ENCODE data around the gene TIAM2. TPM values are rescaled to one million over a fixed set of nuclear protein-coding genes. Genes with fewer than 3 reads are reported as not detected.

TIAM2 gene
- total RNA-seq, 1 donor from 2014 or later: 5.9 TPM

GRCh38 chr6:155253337-155253736 is 258.2 kb downstream of the TIAM2 start:
- intact Hi-C loops (cut with micrococcal nuclease): no loop called here

GRCh38 chr6:155254139-155254538 is 259.0 kb downstream of the TIAM2 start:
- intact Hi-C loops (cut with micrococcal nuclease): no loop called here

- intact Hi-C loops (cut with micrococcal nuclease): no loop called here
Observed at GRCh38 chr6:155256122-155256795, 261.1 kb downstream of the TIAM2 start.

- intact Hi-C loops (cut with micrococcal nuclease): no loop called here
Observed at GRCh38 chr6:155257796-155258195, 262.7 kb downstream of the TIAM2 start.

GRCh38 chr6:155259204-155259603 is 264.1 kb downstream of the TIAM2 start:
- intact Hi-C loops (cut with micrococcal nuclease): no loop called here

- intact Hi-C loops (cut with micrococcal nuclease): no loop called here
Observed at GRCh38 chr6:155259897-155260296, 264.8 kb downstream of the TIAM2 start.

- intact Hi-C loops (cut with micrococcal nuclease): no loop called here
Observed at GRCh38 chr6:155260686-155261085, 265.6 kb downstream of the TIAM2 start.

- intact Hi-C loops (cut with micrococcal nuclease): no loop called here
Observed at GRCh38 chr6:155261111-155261900, 266.2 kb downstream of the TIAM2 start.

- intact Hi-C loops (cut with micrococcal nuclease): no loop called here
Observed at GRCh38 chr6:155262655-155263054, 267.5 kb downstream of the TIAM2 start.

GRCh38 chr6:155263373-155264063 is 268.4 kb downstream of the TIAM2 start, which contains the start of gene CLDN20:
Gene CLDN20 (plus strand): TSS chr6:155264013. CDS start chr6:155275720, 11,707 bp downstream.
- intact Hi-C loops (cut with micrococcal nuclease): no loop called here

GRCh38 chr6:155264693-155265320 is 269.7 kb downstream of the TIAM2 start:
- intact Hi-C loops (cut with micrococcal nuclease): no loop called here

- intact Hi-C loops (cut with micrococcal nuclease): no loop called here
Observed at GRCh38 chr6:155265843-155266535, 270.9 kb downstream of the TIAM2 start.

- intact Hi-C loops (cut with micrococcal nuclease): no loop called here
Observed at GRCh38 chr6:155267411-155267810, 272.3 kb downstream of the TIAM2 start.

- intact Hi-C loops (cut with micrococcal nuclease): loop anchor here (1.0 kb wide), 1 partner anchor 91 kb away; no protein-coding TSS in a partner anchor
Observed at GRCh38 chr6:155268088-155268867, 273.2 kb downstream of the TIAM2 start.

- intact Hi-C loops (cut with micrococcal nuclease): no loop called here
Observed at GRCh38 chr6:155269765-155270164, 274.6 kb downstream of the TIAM2 start.

- intact Hi-C loops (cut with micrococcal nuclease): no loop called here
Observed at GRCh38 chr6:155270561-155271091, 275.5 kb downstream of the TIAM2 start.

GRCh38 chr6:155271145-155271544 is 276.0 kb downstream of the TIAM2 start:
- intact Hi-C loops (cut with micrococcal nuclease): no loop called here

GRCh38 chr6:155272353-155273232 is 277.5 kb downstream of the TIAM2 start:
- intact Hi-C loops (cut with micrococcal nuclease): no loop called here

- intact Hi-C loops (cut with micrococcal nuclease): no loop called here
Observed at GRCh38 chr6:155273431-155273830, 278.3 kb downstream of the TIAM2 start.

Measured in T-helper 2 cell treated with Interferon-gamma antibody and Interleukin-4, amounts not matched to agents 100 ng/mL and 5 ng/mL, for 36 hours (primary cell).